ENCODE results near the gene MPG.

MPG gene

DNA sequence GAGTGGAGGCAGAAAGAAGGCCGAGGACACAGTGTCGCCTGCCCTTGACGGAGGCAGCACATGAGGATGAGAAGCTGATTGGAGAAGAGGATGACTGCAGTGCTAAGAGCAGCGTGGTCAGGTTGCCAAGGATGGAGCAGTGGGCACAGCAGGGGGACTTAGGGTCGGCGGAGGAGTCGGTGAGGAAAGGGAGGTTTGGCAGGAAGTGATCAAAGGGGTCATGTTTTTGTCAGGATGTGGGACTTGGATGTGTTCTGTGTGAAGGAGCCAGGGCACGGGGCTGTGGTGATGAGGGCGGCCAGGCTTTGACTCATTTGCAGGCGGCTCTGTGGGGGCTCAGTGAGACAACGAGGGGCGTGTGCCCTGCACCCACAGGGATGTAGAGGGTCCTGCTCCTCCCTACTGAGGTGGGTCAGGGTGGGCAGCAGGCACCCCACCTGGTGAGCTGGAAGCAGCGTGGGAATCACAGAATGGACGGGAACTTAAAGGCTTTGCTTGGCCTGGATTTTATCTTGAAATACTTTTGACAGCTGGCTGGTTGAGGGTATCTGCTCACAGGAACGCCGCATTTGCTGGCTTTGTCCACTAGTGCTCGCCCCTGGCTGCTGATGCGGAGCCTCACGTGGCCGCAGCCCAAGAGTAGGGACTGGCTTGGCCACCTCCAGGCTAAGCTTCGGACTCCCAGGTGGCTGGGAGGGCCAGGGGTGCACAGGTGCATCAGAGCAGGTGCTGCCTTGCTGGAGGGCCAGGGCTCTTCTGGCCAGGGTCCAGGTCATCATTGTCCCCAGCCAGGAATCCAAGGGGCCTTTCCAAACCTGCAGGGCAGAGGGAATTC lies 6.0 kb downstream of the MPG start:
- Histone ChIP-seq H4K91ac (ENCODE audit: low read depth, low read length) (no peak overlapping the region), H3K27me3 (ENCODE audit: insufficient read depth, low read length) (no peaks in the 10 kb centered on the region), H3K36me3 (ENCODE audit: control insufficient read depth in 1 of 2, insufficient read depth in 2 of 2, low read length in 2 of 2) (peaks cover 72 to 78% of the 10 kb centered on the region in 2 experiments), H4K8ac (ENCODE audit: low read depth, low read length) (no peak overlapping the region), H2BK5ac (ENCODE audit: low read depth, low read length, poor library complexity) (no peak overlapping the region), H3K27ac (ENCODE audit: low read depth, low read length) (no peak overlapping the region), H2BK120ac (ENCODE audit: insufficient read depth, low read length, poor library complexity) (no peak overlapping the region), H2AK5ac (ENCODE audit: low read length) (no peak overlapping the region), H3K23ac (ENCODE audit: low read length) (no peak overlapping the region), H3K18ac (ENCODE audit: low read length) (no peak overlapping the region), H3K9me3 (ENCODE audit: insufficient read depth, low read depth, low read length) (peaks cover 3% of the 10 kb centered on the region), H3K79me2 (ENCODE audit: control insufficient read depth, insufficient read depth, low read length, poor library complexity) (no peaks in the 10 kb centered on the region), H3K9ac (ENCODE audit: low read length) (no peak overlapping the region), H2AFZ (ENCODE audit: insufficient read depth, low read length, poor library complexity) (no peak overlapping the region), H3K4me3 (ENCODE audit: low read depth, low read length) (peak overlapping the region; percentile 43), H4K12ac (ENCODE audit: low read depth, low read length) (no peak overlapping the region), H3K4me2 (ENCODE audit: low read length) (no peak overlapping the region), H3K4ac (ENCODE audit: low read depth, low read length) (no peak overlapping the region), H3K14ac (ENCODE audit: low read length) (no peak overlapping the region), H2BK12ac (ENCODE audit: low read length) (no peak overlapping the region), H3K4me1 (ENCODE audit: control insufficient read depth in 1 of 2, insufficient read depth in 2 of 2, low read length in 2 of 2) (peaks cover under 1 to 7% of the 10 kb centered on the region in 2 experiments), H3K79me1 (ENCODE audit: low read length) (no peaks in the 10 kb centered on the region)
- no CpG with 5 or more reads among the region's 21 CpGs for WGBS (ENCODE audit: extremely low coverage, insufficient coverage, insufficient read length)
- peak in 1 of 2 donors; percentile 5 for DNase-seq

DNA sequence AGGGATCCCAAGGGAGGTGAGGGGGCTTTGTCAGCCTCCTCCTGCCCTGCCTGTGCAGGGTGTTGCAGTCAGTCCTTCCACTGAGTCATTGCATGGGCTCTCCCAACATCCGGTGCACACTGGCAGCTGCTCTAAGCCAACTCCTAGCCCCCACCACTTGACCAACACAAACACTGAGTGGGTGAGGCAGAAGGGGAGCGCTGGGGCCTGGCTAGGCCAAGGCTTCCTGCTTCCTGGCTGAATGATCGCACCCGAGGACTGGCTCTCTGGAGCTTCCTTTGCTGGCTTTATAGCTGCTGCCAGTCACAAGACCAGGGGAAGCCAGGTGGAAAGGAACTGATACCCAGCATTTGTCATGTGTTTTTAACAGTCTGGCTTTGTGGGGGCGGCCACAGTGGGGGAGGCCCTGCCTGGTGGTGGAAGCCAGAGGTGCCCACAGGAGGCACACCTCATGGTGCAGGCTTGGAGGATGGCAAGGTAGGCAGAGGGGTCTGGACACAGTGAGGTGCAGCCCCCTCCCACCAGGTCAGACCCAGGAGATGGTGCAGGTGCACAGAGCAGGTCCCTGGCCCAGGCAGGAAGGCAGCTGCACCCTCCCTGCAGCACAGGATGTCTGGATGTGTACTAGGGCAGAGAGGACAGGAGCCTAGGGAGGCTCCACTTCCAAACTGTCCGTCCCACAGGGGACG lies 6.8 kb downstream of the MPG start:
- H3K27me3 ChIP-seq (ENCODE audit: insufficient read depth, low read length) = no peaks in the 10 kb centered on the region
- no peak overlapping the region for H3K9ac ChIP-seq (ENCODE audit: low read length)
- peak in 1 of 2 donors; percentile 15 for DNase-seq
- H3K36me3 ChIP-seq (ENCODE audit: control insufficient read depth in 1 of 2, insufficient read depth in 2 of 2, low read length in 2 of 2) = peaks cover 73 to 78% of the 10 kb centered on the region in 2 experiments
- no peak overlapping the region for H3K23ac ChIP-seq (ENCODE audit: low read length)
- no peak overlapping the region for H2BK120ac ChIP-seq (ENCODE audit: insufficient read depth, low read length, poor library complexity)
- H2BK12ac ChIP-seq (ENCODE audit: low read length) = no peak overlapping the region
- H3K4me1 ChIP-seq (ENCODE audit: control insufficient read depth in 1 of 2, insufficient read depth in 2 of 2, low read length in 2 of 2) = peaks cover 0 to 2% of the 10 kb centered on the region in 2 experiments
- no CpG with 5 or more reads among the region's 7 CpGs for WGBS (ENCODE audit: extremely low coverage, insufficient coverage, insufficient read length)
- no peak overlapping the region for H4K8ac ChIP-seq (ENCODE audit: low read depth, low read length)
- no peak overlapping the region for H2AFZ ChIP-seq (ENCODE audit: insufficient read depth, low read length, poor library complexity)
- H2BK5ac ChIP-seq (ENCODE audit: low read depth, low read length, poor library complexity) = no peak overlapping the region
- H3K27ac ChIP-seq (ENCODE audit: low read depth, low read length) = no peak overlapping the region
- no peak overlapping the region for H4K12ac ChIP-seq (ENCODE audit: low read depth, low read length)
- no peaks in the 10 kb centered on the region for H3K79me1 ChIP-seq (ENCODE audit: low read length)
- no peak overlapping the region for H3K4me3 ChIP-seq (ENCODE audit: low read depth, low read length)
- H3K4me2 ChIP-seq (ENCODE audit: low read length) = no peak overlapping the region
- H3K9me3 ChIP-seq (ENCODE audit: insufficient read depth, low read depth, low read length) = peaks cover 3% of the 10 kb centered on the region
- no peak overlapping the region for H3K14ac ChIP-seq (ENCODE audit: low read length)
- H2AK5ac ChIP-seq (ENCODE audit: low read length) = no peak overlapping the region
- H4K91ac ChIP-seq (ENCODE audit: low read depth, low read length) = no peak overlapping the region
- H3K4ac ChIP-seq (ENCODE audit: low read depth, low read length) = no peak overlapping the region
- no peak overlapping the region for H3K18ac ChIP-seq (ENCODE audit: low read length)
- no peaks in the 10 kb centered on the region for H3K79me2 ChIP-seq (ENCODE audit: control insufficient read depth, insufficient read depth, low read length, poor library complexity)

DNA sequence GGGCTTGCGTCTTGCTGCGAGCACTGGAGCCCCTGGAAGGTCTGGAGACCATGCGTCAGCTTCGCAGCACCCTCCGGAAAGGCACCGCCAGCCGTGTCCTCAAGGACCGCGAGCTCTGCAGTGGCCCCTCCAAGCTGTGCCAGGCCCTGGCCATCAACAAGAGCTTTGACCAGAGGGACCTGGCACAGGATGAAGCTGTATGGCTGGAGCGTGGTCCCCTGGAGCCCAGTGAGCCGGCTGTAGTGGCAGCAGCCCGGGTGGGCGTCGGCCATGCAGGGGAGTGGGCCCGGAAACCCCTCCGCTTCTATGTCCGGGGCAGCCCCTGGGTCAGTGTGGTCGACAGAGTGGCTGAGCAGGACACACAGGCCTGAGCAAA lies 7.4 kb downstream of the MPG start:
- Histone ChIP-seq H4K91ac (ENCODE audit: low read depth, low read length) (no peak overlapping the region), H2AFZ (ENCODE audit: insufficient read depth, low read length, poor library complexity) (no peak overlapping the region), H2BK120ac (ENCODE audit: insufficient read depth, low read length, poor library complexity) (no peak overlapping the region), H3K79me2 (ENCODE audit: control insufficient read depth, insufficient read depth, low read length, poor library complexity) (no peaks in the 10 kb centered on the region), H3K4ac (ENCODE audit: low read depth, low read length) (no peak overlapping the region), H3K4me2 (ENCODE audit: low read length) (no peak overlapping the region), H3K14ac (ENCODE audit: low read length) (no peak overlapping the region), H4K12ac (ENCODE audit: low read depth, low read length) (no peak overlapping the region), H2AK5ac (ENCODE audit: low read length) (no peak overlapping the region), H3K4me1 (ENCODE audit: control insufficient read depth in 1 of 2, insufficient read depth in 2 of 2, low read length in 2 of 2) (peaks cover 0 to 2% of the 10 kb centered on the region in 2 experiments), H3K36me3 (ENCODE audit: control insufficient read depth in 1 of 2, insufficient read depth in 2 of 2, low read length in 2 of 2) (peaks cover 74 to 78% of the 10 kb centered on the region in 2 experiments), H3K23ac (ENCODE audit: low read length) (no peak overlapping the region), H3K4me3 (ENCODE audit: low read depth, low read length) (no peak overlapping the region), H2BK5ac (ENCODE audit: low read depth, low read length, poor library complexity) (no peak overlapping the region), H3K27ac (ENCODE audit: low read depth, low read length) (no peak overlapping the region), H3K9ac (ENCODE audit: low read length) (no peak overlapping the region), H3K9me3 (ENCODE audit: insufficient read depth, low read depth, low read length) (peaks cover 3% of the 10 kb centered on the region), H3K27me3 (ENCODE audit: insufficient read depth, low read length) (no peaks in the 10 kb centered on the region), H4K8ac (ENCODE audit: low read depth, low read length) (no peak overlapping the region), H3K79me1 (ENCODE audit: low read length) (no peaks in the 10 kb centered on the region), H3K18ac (ENCODE audit: low read length) (no peak overlapping the region), H2BK12ac (ENCODE audit: low read length) (no peak overlapping the region)
- no peak for DNase-seq
- WGBS (ENCODE audit: extremely low coverage, insufficient coverage, insufficient read length) = no CpG with 5 or more reads among the region's 18 CpGs

DNA sequence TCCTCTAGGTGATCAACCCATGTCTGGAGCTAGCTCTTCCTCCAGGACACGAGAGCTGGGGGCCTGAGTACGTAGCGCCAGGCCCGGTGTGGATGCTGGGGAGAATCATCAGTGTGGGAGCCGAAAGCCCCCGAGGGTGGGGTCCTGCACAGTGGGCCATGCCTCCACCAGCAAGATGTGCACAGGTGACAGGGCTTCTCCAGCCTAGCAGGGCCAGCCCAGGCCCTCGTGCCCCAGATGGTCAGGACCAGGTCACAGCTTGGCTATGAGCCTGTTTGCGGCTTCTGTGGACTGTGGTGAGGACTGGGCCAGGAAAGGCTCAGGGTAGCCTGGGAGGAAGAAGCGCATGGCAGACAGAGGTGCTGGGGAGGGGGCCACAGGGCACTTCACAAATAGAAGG lies 7.8 kb downstream of the MPG start:
- H3K27ac ChIP-seq (ENCODE audit: low read depth, low read length) = no peak overlapping the region
- H3K4me1 ChIP-seq (ENCODE audit: control insufficient read depth in 1 of 2, insufficient read depth in 2 of 2, low read length in 2 of 2) = peaks cover 0 to 2% of the 10 kb centered on the region in 2 experiments
- H3K79me1 ChIP-seq (ENCODE audit: low read length) = no peaks in the 10 kb centered on the region
- no peak overlapping the region for H4K91ac ChIP-seq (ENCODE audit: low read depth, low read length)
- no peak overlapping the region for H3K23ac ChIP-seq (ENCODE audit: low read length)
- no peak overlapping the region for H4K12ac ChIP-seq (ENCODE audit: low read depth, low read length)
- H2BK5ac ChIP-seq (ENCODE audit: low read depth, low read length, poor library complexity) = no peak overlapping the region
- no peak overlapping the region for H2AK5ac ChIP-seq (ENCODE audit: low read length)
- H3K4me3 ChIP-seq (ENCODE audit: low read depth, low read length) = no peak overlapping the region
- no peak for DNase-seq
- no peak overlapping the region for H3K4me2 ChIP-seq (ENCODE audit: low read length)
- H3K14ac ChIP-seq (ENCODE audit: low read length) = no peak overlapping the region
- H2BK120ac ChIP-seq (ENCODE audit: insufficient read depth, low read length, poor library complexity) = no peak overlapping the region
- H2AFZ ChIP-seq (ENCODE audit: insufficient read depth, low read length, poor library complexity) = no peak overlapping the region
- H2BK12ac ChIP-seq (ENCODE audit: low read length) = no peak overlapping the region
- H3K9ac ChIP-seq (ENCODE audit: low read length) = no peak overlapping the region
- no peaks in the 10 kb centered on the region for H3K27me3 ChIP-seq (ENCODE audit: insufficient read depth, low read length)
- H4K8ac ChIP-seq (ENCODE audit: low read depth, low read length) = no peak overlapping the region
- peaks cover under 1% of the 10 kb centered on the region for H3K9me3 ChIP-seq (ENCODE audit: insufficient read depth, low read depth, low read length)
- no peaks in the 10 kb centered on the region for H3K79me2 ChIP-seq (ENCODE audit: control insufficient read depth, insufficient read depth, low read length, poor library complexity)
- no peak overlapping the region for H3K4ac ChIP-seq (ENCODE audit: low read depth, low read length)
- peaks cover 73 to 78% of the 10 kb centered on the region in 2 experiments for H3K36me3 ChIP-seq (ENCODE audit: control insufficient read depth in 1 of 2, insufficient read depth in 2 of 2, low read length in 2 of 2)
- H3K18ac ChIP-seq (ENCODE audit: low read length) = no peak overlapping the region
- WGBS (ENCODE audit: extremely low coverage, insufficient coverage, insufficient read length) = no CpG with 5 or more reads among the region's 9 CpGs
